ENCODE measurements around the gene PPM1L. TPM values are rescaled to one million over a fixed set of nuclear protein-coding genes. Genes with fewer than 3 reads are reported as not detected.

The PPM1L gene
- total RNA-seq, 1 experiment from 2014 or later, result 13.2 TPM

DNA sequence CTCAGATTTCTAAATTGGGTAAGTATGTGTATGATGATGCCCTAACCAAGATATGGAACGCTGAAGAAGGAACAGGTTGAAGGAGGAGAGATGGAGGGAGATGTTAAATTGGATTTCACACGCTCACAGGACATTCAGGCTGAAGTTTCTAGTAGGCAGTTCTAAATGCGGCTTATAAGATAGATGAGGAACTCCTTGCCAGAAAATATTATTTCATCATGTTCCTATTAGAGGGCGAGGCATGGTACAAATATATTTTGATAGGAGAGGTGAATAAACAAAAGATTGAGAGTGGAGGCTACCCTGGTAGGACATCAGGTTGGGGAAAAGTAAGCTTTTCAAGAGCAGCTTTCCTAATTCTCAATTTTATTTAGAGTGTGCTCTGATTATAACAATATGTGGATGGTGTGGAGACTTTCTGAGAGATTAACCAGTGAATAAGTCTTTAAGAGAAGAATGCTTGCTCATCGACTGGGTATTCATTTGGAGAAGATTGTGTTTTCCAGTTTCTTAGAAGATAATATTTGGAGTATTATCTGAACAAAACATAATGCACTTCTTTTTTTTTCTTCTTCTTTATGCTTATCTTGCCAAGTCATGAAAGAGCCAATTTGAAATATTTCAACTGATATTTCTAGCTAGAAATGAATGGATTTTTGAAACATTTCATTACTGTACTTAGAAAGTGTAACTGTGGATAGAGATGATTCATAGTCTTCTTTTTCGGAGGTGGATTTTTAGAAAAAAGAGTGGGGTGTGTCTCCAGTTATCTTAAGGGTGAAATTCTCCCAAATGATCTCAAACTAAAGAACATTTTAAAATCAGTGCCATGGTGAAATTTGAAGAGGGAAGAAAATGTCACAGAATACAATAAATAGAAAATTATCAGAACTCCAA, 260.6 kb downstream of the PPM1L start:
- TF ChIP-seq, protein P1, sequence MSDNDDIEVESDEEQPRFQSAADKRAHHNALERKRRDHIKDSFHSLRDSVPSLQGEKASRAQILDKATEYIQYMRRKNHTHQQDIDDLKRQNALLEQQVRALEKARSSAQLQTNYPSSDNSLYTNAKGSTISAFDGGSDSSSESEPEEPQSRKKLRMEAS (IDR thresholded peaks at IDR 0.05), result no peak
- TF ChIP-seq EGR1 (IDR thresholded peaks at IDR 0.05; ENCODE audit: low read depth), result no peak
- TF ChIP-seq POLR2A (IDR thresholded peaks at IDR 0.05; ENCODE audit: borderline replicate concordance, extremely low read depth, insufficient read depth, insufficient read length), result no peak
- no peak for TF ChIP-seq EZH2phosphoT487 (IDR thresholded peaks at IDR 0.05; ENCODE audit: borderline replicate concordance)
- no peak for TF ChIP-seq EZH2 (IDR thresholded peaks at IDR 0.05)
- TF ChIP-seq CEBPB (IDR thresholded peaks at IDR 0.05; ENCODE audit: low read depth), result no peak
- no peak for TF ChIP-seq RAD21 (IDR thresholded peaks at IDR 0.05; ENCODE audit: low read depth)
- Histone ChIP-seq H3K4me2 (ENCODE audit: low read length) (no peak overlapping the region), H3K79me2 (ENCODE audit: insufficient read depth, low read length) (no peaks in the 10 kb centered on the region), H3K27me3 (ENCODE audit: insufficient read depth, low read length) (no peaks in the 10 kb centered on the region), H3K9me2 (ENCODE audit: insufficient read depth) (no peaks in the 10 kb centered on the region), H4K20me1 (ENCODE audit: insufficient read depth) (no peaks in the 10 kb centered on the region), H3K4me1 (ENCODE audit: control insufficient read depth in 1 of 2, insufficient read depth in 2 of 2, low read length in 2 of 2) (no peaks in the 10 kb centered on the region), H3K9me3 (ENCODE audit: control insufficient read depth in 1 of 2, insufficient read depth in 1 of 2, low read depth in 1 of 2, low read length in 2 of 2) (no peaks in the 10 kb centered on the region), H3K27ac (ENCODE audit: low read depth, low read length) (no peak overlapping the region), H2AFZ (ENCODE audit: low read depth, low read length, poor library complexity, severe bottlenecking) (no peak overlapping the region), H3K4me3 (replicated peaks in 1 of 2; ENCODE audit: low read depth in 1 of 2, low read length in 2 of 2) (no peak overlapping the region), H3K9ac (ENCODE audit: low read length) (no peak overlapping the region), H3K36me3 (ENCODE audit: control insufficient read depth in 1 of 2, insufficient read depth in 2 of 2, low read length in 2 of 2) (no peaks in the 10 kb centered on the region)
- POLR2A ChIA-PET, result no interaction called here
- BruUV-seq (replicated peaks), result no TSS peak
- RAD21 ChIA-PET (ENCODE audit: low non-redundant PET in 1 of 2, low total read pairs in 2 of 2, uncharacterized antibody in 2 of 2, unreplicated experiment in 2 of 2), result no interaction called here
- intact Hi-C loops (cut with micrococcal nuclease), result no loop called here
- no peak for ATAC-seq
- no peak for DNase-seq (ENCODE audit: low read depth, low spot score)
- CTCF ChIA-PET, result no interaction called here

DNA sequence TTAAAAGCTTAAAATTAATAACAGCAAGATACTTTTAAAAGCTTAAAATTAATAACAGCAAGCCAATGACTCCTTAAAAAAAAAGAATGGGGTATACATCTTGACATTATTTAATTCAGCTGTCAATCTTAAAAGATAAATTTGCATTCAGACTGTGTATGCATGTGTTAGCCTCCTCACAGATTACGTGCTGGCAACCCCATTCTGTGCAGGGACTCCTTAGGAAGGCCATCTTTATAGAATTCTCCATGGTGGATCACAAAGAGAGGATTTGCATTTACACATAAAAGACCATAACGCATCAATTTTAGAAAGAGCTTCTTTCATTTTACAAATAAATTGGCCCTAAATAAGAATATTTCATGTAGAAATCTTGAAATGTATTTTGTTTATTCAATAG, 261.9 kb downstream of the PPM1L start:
- H3K4me2 ChIP-seq (ENCODE audit: low read length), result no peak overlapping the region
- TF ChIP-seq EZH2phosphoT487 (IDR thresholded peaks at IDR 0.05; ENCODE audit: borderline replicate concordance) (no peak), YY1 (IDR thresholded peaks at IDR 0.05; ENCODE audit: extremely low read depth, insufficient replicate concordance, low read depth, low read length) (no peak), CEBPB (IDR thresholded peaks at IDR 0.05; ENCODE audit: low read depth) (no peak), ZNF274 (IDR thresholded peaks at IDR 0.05; ENCODE audit: low read depth, low read length) (no peak), ZFX (IDR thresholded peaks at IDR 0.05) (no peak), EZH2 (IDR thresholded peaks at IDR 0.05) (no peak)
- TF ChIP-seq, protein P1 (IDR thresholded peaks at IDR 0.05), result no peak
- TF ChIP-seq, protein P2, sequence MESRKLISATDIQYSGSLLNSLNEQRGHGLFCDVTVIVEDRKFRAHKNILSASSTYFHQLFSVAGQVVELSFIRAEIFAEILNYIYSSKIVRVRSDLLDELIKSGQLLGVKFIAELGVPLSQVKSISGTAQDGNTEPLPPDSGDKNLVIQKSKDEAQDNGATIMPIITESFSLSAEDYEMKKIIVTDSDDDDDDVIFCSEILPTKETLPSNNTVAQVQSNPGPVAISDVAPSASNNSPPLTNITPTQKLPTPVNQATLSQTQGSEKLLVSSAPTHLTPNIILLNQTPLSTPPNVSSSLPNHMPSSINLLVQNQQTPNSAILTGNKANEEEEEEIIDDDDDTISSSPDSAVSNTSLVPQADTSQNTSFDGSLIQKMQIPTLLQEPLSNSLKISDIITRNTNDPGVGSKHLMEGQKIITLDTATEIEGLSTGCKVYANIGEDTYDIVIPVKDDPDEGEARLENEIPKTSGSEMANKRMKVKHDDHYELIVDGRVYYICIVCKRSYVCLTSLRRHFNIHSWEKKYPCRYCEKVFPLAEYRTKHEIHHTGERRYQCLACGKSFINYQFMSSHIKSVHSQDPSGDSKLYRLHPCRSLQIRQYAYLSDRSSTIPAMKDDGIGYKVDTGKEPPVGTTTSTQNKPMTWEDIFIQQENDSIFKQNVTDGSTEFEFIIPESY (IDR thresholded peaks at IDR 0.05; ENCODE audit: extremely low read depth, insufficient replicate concordance, low read length), result no peak
- TF ChIP-seq, protein P3, sequence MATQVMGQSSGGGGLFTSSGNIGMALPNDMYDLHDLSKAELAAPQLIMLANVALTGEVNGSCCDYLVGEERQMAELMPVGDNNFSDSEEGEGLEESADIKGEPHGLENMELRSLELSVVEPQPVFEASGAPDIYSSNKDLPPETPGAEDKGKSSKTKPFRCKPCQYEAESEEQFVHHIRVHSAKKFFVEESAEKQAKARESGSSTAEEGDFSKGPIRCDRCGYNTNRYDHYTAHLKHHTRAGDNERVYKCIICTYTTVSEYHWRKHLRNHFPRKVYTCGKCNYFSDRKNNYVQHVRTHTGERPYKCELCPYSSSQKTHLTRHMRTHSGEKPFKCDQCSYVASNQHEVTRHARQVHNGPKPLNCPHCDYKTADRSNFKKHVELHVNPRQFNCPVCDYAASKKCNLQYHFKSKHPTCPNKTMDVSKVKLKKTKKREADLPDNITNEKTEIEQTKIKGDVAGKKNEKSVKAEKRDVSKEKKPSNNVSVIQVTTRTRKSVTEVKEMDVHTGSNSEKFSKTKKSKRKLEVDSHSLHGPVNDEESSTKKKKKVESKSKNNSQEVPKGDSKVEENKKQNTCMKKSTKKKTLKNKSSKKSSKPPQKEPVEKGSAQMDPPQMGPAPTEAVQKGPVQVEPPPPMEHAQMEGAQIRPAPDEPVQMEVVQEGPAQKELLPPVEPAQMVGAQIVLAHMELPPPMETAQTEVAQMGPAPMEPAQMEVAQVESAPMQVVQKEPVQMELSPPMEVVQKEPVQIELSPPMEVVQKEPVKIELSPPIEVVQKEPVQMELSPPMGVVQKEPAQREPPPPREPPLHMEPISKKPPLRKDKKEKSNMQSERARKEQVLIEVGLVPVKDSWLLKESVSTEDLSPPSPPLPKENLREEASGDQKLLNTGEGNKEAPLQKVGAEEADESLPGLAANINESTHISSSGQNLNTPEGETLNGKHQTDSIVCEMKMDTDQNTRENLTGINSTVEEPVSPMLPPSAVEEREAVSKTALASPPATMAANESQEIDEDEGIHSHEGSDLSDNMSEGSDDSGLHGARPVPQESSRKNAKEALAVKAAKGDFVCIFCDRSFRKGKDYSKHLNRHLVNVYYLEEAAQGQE (IDR thresholded peaks at IDR 0.05; ENCODE audit: low read depth), result no peak
- DNase-seq (ENCODE audit: low read depth, low spot score), result no peak
- no peak overlapping the region for H3K27ac ChIP-seq (ENCODE audit: low read depth, low read length)
- no peak overlapping the region for H2AFZ ChIP-seq (ENCODE audit: low read depth, low read length, poor library complexity, severe bottlenecking)
- no peaks in the 10 kb centered on the region for H4K20me1 ChIP-seq (ENCODE audit: insufficient read depth)
- ATAC-seq, result no peak
- ChIA-PET RAD21 (ENCODE audit: low non-redundant PET in 1 of 2, low total read pairs in 2 of 2, uncharacterized antibody in 2 of 2, unreplicated experiment in 2 of 2) (no interaction called here), CTCF (no interaction called here), POLR2A (no interaction called here)
- intact Hi-C loops (cut with micrococcal nuclease), result no loop called here
- H3K79me2 ChIP-seq (ENCODE audit: insufficient read depth, low read length), result no peaks in the 10 kb centered on the region
- no peaks in the 10 kb centered on the region for H3K36me3 ChIP-seq (ENCODE audit: control insufficient read depth in 1 of 2, insufficient read depth in 2 of 2, low read length in 2 of 2)
- no peaks in the 10 kb centered on the region for H3K9me2 ChIP-seq (ENCODE audit: insufficient read depth)
- H3K4me3 ChIP-seq (replicated peaks in 1 of 2; ENCODE audit: low read depth in 1 of 2, low read length in 2 of 2), result no peak overlapping the region
- H3K27me3 ChIP-seq (ENCODE audit: insufficient read depth, low read length), result no peaks in the 10 kb centered on the region
- H3K4me1 ChIP-seq (ENCODE audit: control insufficient read depth in 1 of 2, insufficient read depth in 2 of 2, low read length in 2 of 2), result no peaks in the 10 kb centered on the region
- no peak overlapping the region for H3K9ac ChIP-seq (ENCODE audit: low read length)
- H3K9me3 ChIP-seq (ENCODE audit: control insufficient read depth in 1 of 2, insufficient read depth in 1 of 2, low read depth in 1 of 2, low read length in 2 of 2), result peaks cover 0 to under 1% of the 10 kb centered on the region in 2 experiments; a peak in 1 of 4 replicates
- BruUV-seq (replicated peaks), result no TSS peak

Data from HCT116 (cell line).